BE2C (cell line): ENCODE measurements around the gene RTP2.

Experiments
- DNase-seq: peaks from one replicate; pipeline ENCODE4 v3.0.0-alpha.2; 2020
- H3K27me3 ChIP-seq: fragments of 250-450 bp; sonication (Bioruptor Pico); 2 replicates; pipeline ENCODE4 v1.5.1; 2020; ENCODE audit warnings: mild to moderate bottlenecking
- H3K36me3 ChIP-seq: fragments of 250-450 bp; sonication (Bioruptor Pico); 2 replicates; pipeline ENCODE4 v1.5.1; 2020; ENCODE audit warnings: mild to moderate bottlenecking
- H3K4me1 ChIP-seq: fragments of 250-450 bp; sonication (Bioruptor Pico); 2 replicates; pipeline ENCODE4 v1.5.1; 2020
- H3K4me3 ChIP-seq: 2 replicates; pipeline ENCODE4 v1.5.1; 2011; ENCODE audit warnings: low read depth, low read length
- H3K9me3 ChIP-seq: fragments of 250-450 bp; sonication (Bioruptor Pico); 2 replicates; pipeline ENCODE4 v1.5.1; 2020
- CTCF ChIP-seq: IDR thresholded peaks from 2 replicates; pipeline ENCODE4 v1.5.1; 2012; ENCODE audit warnings: mild to moderate bottlenecking, low read depth, low read length

RTP2 gene

GRCh38 chr3:187737006-187737367 lies 34.6 kb upstream of the RTP2 start:
- H3K9me3 ChIP-seq = no peaks in the 10 kb centered on the region
- TF ChIP-seq CTCF = no peak
- no peaks in the 10 kb centered on the region for H3K36me3 ChIP-seq
- no peak overlapping the region for H3K4me3 ChIP-seq
- DNase-seq = no peak
- peaks cover 3% of the 10 kb centered on the region; the same call in 1 of the 2 replicates for H3K27me3 ChIP-seq
- H3K4me1 ChIP-seq = no peaks in the 10 kb centered on the region

GRCh38 chr3:187736418-187736871 lies 34.1 kb upstream of the RTP2 start:
- TF ChIP-seq CTCF = no peak

GRCh38 chr3:187735837-187736236 lies 33.5 kb upstream of the RTP2 start:
- Histone ChIP-seq H3K27me3 (peaks cover 3% of the 10 kb centered on the region; the same call in 1 of the 2 replicates), H3K4me1 (no peaks in the 10 kb centered on the region), H3K4me3 (no peak overlapping the region), H3K9me3 (no peaks in the 10 kb centered on the region), H3K36me3 (no peaks in the 10 kb centered on the region)
- no peak for TF ChIP-seq CTCF
- DNase-seq = no peak

More at GRCh38 chr3:187736418-187736871, 34.1 kb upstream of the RTP2 start:
- Histone ChIP-seq H3K4me3 (no peak overlapping the region), H3K27me3 (peaks cover 3% of the 10 kb centered on the region; the same call in 1 of the 2 replicates), H3K9me3 (no peaks in the 10 kb centered on the region), H3K4me1 (no peaks in the 10 kb centered on the region), H3K36me3 (no peaks in the 10 kb centered on the region)
- no peak for DNase-seq

GRCh38 chr3:187735383-187735782 lies 33.0 kb upstream of the RTP2 start:
- no peak for TF ChIP-seq CTCF
- no peak for DNase-seq
- H3K9me3 ChIP-seq = no peaks in the 10 kb centered on the region
- H3K4me1 ChIP-seq = no peaks in the 10 kb centered on the region
- H3K4me3 ChIP-seq = no peak overlapping the region
- peaks cover 3% of the 10 kb centered on the region; the same call in 1 of the 2 replicates for H3K27me3 ChIP-seq
- H3K36me3 ChIP-seq = no peaks in the 10 kb centered on the region

- no peaks in the 10 kb centered on the region for H3K36me3 ChIP-seq
- no peaks in the 10 kb centered on the region for H3K4me1 ChIP-seq
- no peaks in the 10 kb centered on the region for H3K9me3 ChIP-seq
- peaks cover 3% of the 10 kb centered on the region; the same call in 1 of the 2 replicates for H3K27me3 ChIP-seq
- no peak overlapping the region for H3K4me3 ChIP-seq
- TF ChIP-seq CTCF = no peak
- DNase-seq = no peak
These were observed 32.5 kb upstream of the RTP2 start for GRCh38 chr3:187734841-187735240.

- DNase-seq = no peak
- Histone ChIP-seq H3K4me1 (no peaks in the 10 kb centered on the region), H3K36me3 (peaks cover 5% of the 10 kb centered on the region; the same call in 1 of the 2 replicates)
These were observed 31.0 kb upstream of the RTP2 start for GRCh38 chr3:187733371-187733770.

More at GRCh38 chr3:187733371-187733770, 31.0 kb upstream of the RTP2 start:
- no peak for TF ChIP-seq CTCF
- Histone ChIP-seq H3K9me3 (no peaks in the 10 kb centered on the region), H3K4me3 (no peak overlapping the region), H3K27me3 (peaks cover 3% of the 10 kb centered on the region; the same call in 1 of the 2 replicates)
